Calu3 (cell line): ENCODE measurements around the gene RGS3. TPM values are rescaled to one million over a fixed set of nuclear protein-coding genes. Genes with fewer than 3 reads are reported as not detected.

Experiments used
- BruUV-seq: library from RNA; stranded (reverse); fragments of 400-500 nt; replicated peaks from 2 replicates; lab custom pipeline; 2021; lab: Mats Ljungman, UMichigan
- CTCF ChIA-PET: fragments of 300-600 bp; sonication (Branson Sonifier 250); formaldehyde crosslinking; loops from one replicate; lab custom pipeline; 2022; ENCODE audit warnings: antibody characterized with exemption; lab: Charles Lee
- DNase-seq: peaks from one replicate; pipeline ENCODE4 v3.0.0; 2022
- H3K27ac Mint-ChIP-seq: one replicate; pipeline ENCODE4 v1.8.0; 2022; ENCODE audit warnings: mixed read lengths; ENCODE audit not compliant: unreplicated experiment
- H3K27me3 Mint-ChIP-seq: one replicate; pipeline ENCODE4 v1.8.0; 2022; ENCODE audit warnings: mixed read lengths; ENCODE audit not compliant: unreplicated experiment
- H3K36me3 Mint-ChIP-seq: one replicate; pipeline ENCODE4 v1.8.0; 2022; ENCODE audit warnings: mild to moderate bottlenecking, moderate library complexity, mixed read lengths; ENCODE audit not compliant: insufficient read depth, unreplicated experiment
- H3K4me1 Mint-ChIP-seq: one replicate; pipeline ENCODE4 v1.8.0; 2022; ENCODE audit warnings: mild to moderate bottlenecking, low read depth, mixed read lengths; ENCODE audit not compliant: unreplicated experiment
- H3K4me3 Mint-ChIP-seq: one replicate; pipeline ENCODE4 v1.8.0; 2022; ENCODE audit warnings: mild to moderate bottlenecking, low read depth, moderate library complexity, mixed read lengths; ENCODE audit not compliant: unreplicated experiment
- H3K9me3 Mint-ChIP-seq: one replicate; pipeline ENCODE4 v1.8.0; 2022; ENCODE audit warnings: low read depth, mixed read lengths; ENCODE audit not compliant: unreplicated experiment
- intact Hi-C: fragments of 100-400 bp; cut with micrococcal nuclease; formaldehyde crosslinking; loops from one replicate; pipeline ENCODE4 v1.10.0; 2022; ENCODE audit not compliant: unreplicated experiment
- total RNA-seq: library from RNA; stranded (reverse); gene quantifications from 2 replicates; pipeline ENCODE4 v1.2.3, GENCODE V29; 2022
- TF ChIP-seq, protein P1 (sequence below): fragments of 200-600 bp; IDR thresholded peaks from one replicate; pipeline ENCODE4 v1.8.0; 2022; ENCODE audit warnings: antibody characterized with exemption; ENCODE audit not compliant: unreplicated experiment

Gene RGS3
- total RNA-seq, 1 experiment from 2014 or later: 61.8 TPM

DNA sequence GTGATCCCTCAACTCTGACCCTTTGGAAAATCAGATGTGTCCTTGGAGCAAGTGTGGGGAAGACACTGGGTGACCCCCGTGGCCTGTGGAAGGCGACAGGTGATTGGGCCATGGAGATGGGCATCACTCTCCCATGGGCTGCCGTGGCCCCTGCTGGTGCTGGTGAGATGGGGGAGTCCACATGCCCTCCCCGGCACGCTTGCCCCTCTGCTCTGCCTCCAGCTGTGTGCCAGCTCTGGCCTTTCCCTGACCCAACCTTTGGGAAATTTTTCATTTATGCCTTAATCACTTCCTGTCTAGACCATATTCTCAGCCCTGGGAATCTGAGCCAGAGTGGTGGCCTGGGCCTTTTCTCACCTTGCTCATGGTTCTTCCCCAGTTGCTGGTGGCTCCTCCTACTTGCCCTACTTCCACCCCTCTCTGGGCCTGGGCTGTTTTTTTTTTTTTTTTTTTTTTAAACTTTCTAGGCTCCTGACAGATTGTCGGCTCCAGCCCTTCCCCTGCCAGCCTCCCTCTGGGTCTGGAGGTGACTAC is 56.6 kb downstream of the RGS3 start:
- TSS peak; percentile 58 for BruUV-seq
- TF ChIP-seq, protein P1, sequence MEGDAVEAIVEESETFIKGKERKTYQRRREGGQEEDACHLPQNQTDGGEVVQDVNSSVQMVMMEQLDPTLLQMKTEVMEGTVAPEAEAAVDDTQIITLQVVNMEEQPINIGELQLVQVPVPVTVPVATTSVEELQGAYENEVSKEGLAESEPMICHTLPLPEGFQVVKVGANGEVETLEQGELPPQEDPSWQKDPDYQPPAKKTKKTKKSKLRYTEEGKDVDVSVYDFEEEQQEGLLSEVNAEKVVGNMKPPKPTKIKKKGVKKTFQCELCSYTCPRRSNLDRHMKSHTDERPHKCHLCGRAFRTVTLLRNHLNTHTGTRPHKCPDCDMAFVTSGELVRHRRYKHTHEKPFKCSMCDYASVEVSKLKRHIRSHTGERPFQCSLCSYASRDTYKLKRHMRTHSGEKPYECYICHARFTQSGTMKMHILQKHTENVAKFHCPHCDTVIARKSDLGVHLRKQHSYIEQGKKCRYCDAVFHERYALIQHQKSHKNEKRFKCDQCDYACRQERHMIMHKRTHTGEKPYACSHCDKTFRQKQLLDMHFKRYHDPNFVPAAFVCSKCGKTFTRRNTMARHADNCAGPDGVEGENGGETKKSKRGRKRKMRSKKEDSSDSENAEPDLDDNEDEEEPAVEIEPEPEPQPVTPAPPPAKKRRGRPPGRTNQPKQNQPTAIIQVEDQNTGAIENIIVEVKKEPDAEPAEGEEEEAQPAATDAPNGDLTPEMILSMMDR: no peak
- Mint-ChIP-seq H3K4me3 (peak overlapping the region; percentile 65), H3K4me1 (peaks cover 28% of the 10 kb centered on the region), H3K9me3 (no peaks in the 10 kb centered on the region), H3K27me3 (no peaks in the 10 kb centered on the region), H3K36me3 (peaks cover 19% of the 10 kb centered on the region), H3K27ac (peak overlapping the region; percentile 94)
- peak; percentile 61 for DNase-seq
- intact Hi-C loops: no loop called here
- CTCF ChIA-PET: interaction anchor here (0.7 to 1.7 kb wide), 9 partner anchors 28 to 376 kb away, joined by 3 to 9 read pairs (median 4); no protein-coding TSS in a partner anchor

DNA sequence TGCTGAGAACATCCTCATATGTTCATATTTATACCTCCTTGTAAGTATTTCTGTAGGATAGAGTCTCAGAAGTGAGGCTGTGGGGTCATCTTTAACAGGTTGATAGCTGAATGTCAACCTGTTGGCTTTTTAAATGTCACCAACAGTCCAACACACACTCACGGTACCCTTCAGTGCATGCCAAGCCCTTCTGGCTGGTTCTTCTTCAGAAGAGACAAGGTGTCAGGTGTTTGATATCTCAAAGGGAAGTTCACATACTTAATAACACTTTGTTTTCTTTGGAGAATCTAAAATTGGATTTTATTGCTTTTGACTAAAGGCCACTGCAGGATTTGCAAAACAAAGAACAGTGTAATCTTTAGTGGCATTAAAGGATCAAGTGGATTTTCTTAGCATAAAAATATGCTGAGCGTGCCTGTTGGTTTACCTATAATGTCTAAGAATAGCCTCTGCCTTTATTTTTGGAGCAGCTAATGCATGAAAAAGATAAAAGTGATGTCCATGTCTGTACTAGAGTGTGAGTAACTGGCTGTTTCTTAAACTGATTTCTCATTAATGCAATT is 58.2 kb downstream of the RGS3 start:
- H3K4me3 Mint-ChIP-seq: no peak overlapping the region
- TF ChIP-seq, protein P1: no peak
- no peak for DNase-seq
- no peaks in the 10 kb centered on the region for H3K9me3 Mint-ChIP-seq
- H3K36me3 Mint-ChIP-seq: peaks cover 15% of the 10 kb centered on the region
- BruUV-seq: no TSS peak
- H3K27me3 Mint-ChIP-seq: no peaks in the 10 kb centered on the region
- no peak overlapping the region for H3K27ac Mint-ChIP-seq
- peaks cover 28% of the 10 kb centered on the region for H3K4me1 Mint-ChIP-seq
- CTCF ChIA-PET: no interaction called here
- intact Hi-C loops: no loop called here

DNA sequence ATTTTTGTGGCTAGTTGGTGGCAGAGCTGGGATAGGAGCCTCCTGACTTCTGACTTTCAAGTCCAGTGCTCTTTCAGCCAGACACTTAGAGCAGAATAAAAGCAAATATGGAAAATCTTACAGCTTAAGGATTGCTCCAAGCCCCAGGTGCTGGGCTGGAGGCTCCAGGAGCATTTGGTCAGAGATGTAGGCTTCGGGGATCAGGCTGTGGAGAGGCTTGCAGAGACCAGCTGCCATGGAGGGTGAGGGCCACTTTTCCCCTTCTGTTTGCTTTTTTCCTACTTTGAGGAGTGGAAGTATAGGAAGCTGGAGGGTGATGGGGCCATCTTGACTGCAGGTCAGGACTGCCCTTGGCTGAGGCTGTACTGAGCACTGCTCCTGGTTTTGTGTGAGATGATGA is 58.9 kb downstream of the RGS3 start:
- H3K4me1 Mint-ChIP-seq: peaks cover 28% of the 10 kb centered on the region
- peaks cover 15% of the 10 kb centered on the region for H3K36me3 Mint-ChIP-seq
- no peak overlapping the region for H3K4me3 Mint-ChIP-seq
- BruUV-seq: no TSS peak
- H3K9me3 Mint-ChIP-seq: no peaks in the 10 kb centered on the region
- CTCF ChIA-PET: no interaction called here
- no peak for DNase-seq
- intact Hi-C loops: no loop called here
- TF ChIP-seq, protein P1: no peak
- H3K27me3 Mint-ChIP-seq: no peaks in the 10 kb centered on the region
- H3K27ac Mint-ChIP-seq: no peak overlapping the region

DNA sequence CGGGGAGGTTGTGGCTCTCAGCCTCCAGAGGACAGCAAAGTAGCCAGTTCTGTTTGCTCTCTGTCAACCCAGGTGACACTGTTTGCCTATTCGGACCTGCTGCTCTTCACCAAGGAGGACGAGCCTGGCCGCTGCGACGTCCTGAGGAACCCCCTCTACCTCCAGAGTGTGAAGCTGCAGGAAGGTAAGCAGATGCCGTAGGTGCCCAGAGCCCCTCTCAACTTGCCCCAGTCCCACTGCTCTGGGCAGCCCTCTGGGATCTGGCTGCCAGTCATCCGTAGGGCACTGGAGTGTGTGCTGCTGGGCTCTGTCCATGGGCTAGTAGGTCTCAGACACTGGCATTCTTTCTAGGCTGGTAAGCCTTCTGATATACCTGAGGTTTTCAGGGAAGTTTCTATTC is 59.3 kb downstream of the RGS3 start:
- no peak overlapping the region for H3K27ac Mint-ChIP-seq
- DNase-seq: no peak
- H3K27me3 Mint-ChIP-seq: no peaks in the 10 kb centered on the region
- H3K4me1 Mint-ChIP-seq: peaks cover 28% of the 10 kb centered on the region
- H3K4me3 Mint-ChIP-seq: no peak overlapping the region
- no TSS peak for BruUV-seq
- CTCF ChIA-PET: no interaction called here
- intact Hi-C loops: no loop called here
- H3K36me3 Mint-ChIP-seq: peaks cover 15% of the 10 kb centered on the region
- H3K9me3 Mint-ChIP-seq: no peaks in the 10 kb centered on the region
- TF ChIP-seq, protein P1: no peak
